ENCODE results near the gene CCDC148. TPM values are rescaled to one million over a fixed set of nuclear protein-coding genes. Genes with fewer than 3 reads are reported as not detected.
A peak's percentile ranks its signal among the peaks of the same experiment; 100 is the strongest.
"Not testable (repeated sequence)": the region's sequence is repeated elsewhere in the genome, so short reads cannot be mapped to it uniquely, and the experiment has no call there.

CCDC148 gene
- polyA plus RNA-seq, 4 donors, result 0.09 to 0.37 TPM; not detected in 2

- WGBS, 3 donors, result 16 to 46% (median 29%) methylated on average over 3 of the region's 3 CpGs
- no peaks in the 10 kb centered on the region for H3K27me3 ChIP-seq (ENCODE audit: control insufficient read depth in 3 of 3, insufficient read depth in 3 of 3, low read length in 3 of 3)
- no peaks in the 10 kb centered on the region for H3K36me3 ChIP-seq (ENCODE audit: control insufficient read depth in 3 of 3, insufficient read depth in 2 of 3, low read depth in 1 of 3, low read length in 3 of 3)
- H3K4me3 ChIP-seq (ENCODE audit: low read depth in 1 of 3, low read length in 3 of 3), result no peak overlapping the region
- no peaks in the 10 kb centered on the region for H3K4me1 ChIP-seq (ENCODE audit: control insufficient read depth in 3 of 3, insufficient read depth in 2 of 3, low read depth in 1 of 3, low read length in 2 of 3)
- no peaks in the 10 kb centered on the region for H3K9me3 ChIP-seq (ENCODE audit: control insufficient read depth in 2 of 2, insufficient read depth in 1 of 2, low read depth in 1 of 2, low read length in 1 of 2)
- no peak for FAIRE-seq
- no peak overlapping the region for H3K27ac ChIP-seq (ENCODE audit: low read depth in 1 of 3, low read length in 2 of 3)
- peak in 1 of 2 donors; percentile 5 for DNase-seq
These were observed 135.3 kb downstream of the CCDC148 start for GRCh38 chr2:158321264-158321663.

GRCh38 chr2:158319269-158319668 is 137.3 kb downstream of the CCDC148 start:
- Histone ChIP-seq H3K9me3 (ENCODE audit: control insufficient read depth in 2 of 2, insufficient read depth in 1 of 2, low read depth in 1 of 2, low read length in 1 of 2) (no peaks in the 10 kb centered on the region), H3K27ac (ENCODE audit: low read depth in 1 of 3, low read length in 2 of 3) (no peak overlapping the region)
- no peak for FAIRE-seq

GRCh38 chr2:158317642-158318041 is 138.9 kb downstream of the CCDC148 start:
- Histone ChIP-seq H3K4me3 (ENCODE audit: low read depth in 1 of 3, low read length in 3 of 3) (no peak overlapping the region), H3K27ac (ENCODE audit: low read depth in 1 of 3, low read length in 2 of 3) (no peak overlapping the region), H3K36me3 (ENCODE audit: control insufficient read depth in 3 of 3, insufficient read depth in 2 of 3, low read depth in 1 of 3, low read length in 3 of 3) (no peaks in the 10 kb centered on the region), H3K9me3 (ENCODE audit: control insufficient read depth in 2 of 2, insufficient read depth in 1 of 2, low read depth in 1 of 2, low read length in 1 of 2) (no peaks in the 10 kb centered on the region), H3K27me3 (ENCODE audit: control insufficient read depth in 3 of 3, insufficient read depth in 3 of 3, low read length in 3 of 3) (no peaks in the 10 kb centered on the region), H3K4me1 (ENCODE audit: control insufficient read depth in 3 of 3, insufficient read depth in 2 of 3, low read depth in 1 of 3, low read length in 2 of 3) (no peaks in the 10 kb centered on the region)
- WGBS, 3 donors, result 85 to 93% (median 91%) methylated on average over 2 of the region's 2 CpGs
- FAIRE-seq (no peak), DNase-seq (no peak)

More at GRCh38 chr2:158319269-158319668, 137.3 kb downstream of the CCDC148 start:
- WGBS, 3 donors, result 38 to 60% (median 43%) methylated on average over 1 of the region's 1 CpG
- H3K36me3 ChIP-seq (ENCODE audit: control insufficient read depth in 3 of 3, insufficient read depth in 2 of 3, low read depth in 1 of 3, low read length in 3 of 3), result no peaks in the 10 kb centered on the region
- DNase-seq, result peak in 1 of 2 donors; percentile 8
- H3K4me3 ChIP-seq (ENCODE audit: low read depth in 1 of 3, low read length in 3 of 3), result no peak overlapping the region
- H3K4me1 ChIP-seq (ENCODE audit: control insufficient read depth in 3 of 3, insufficient read depth in 2 of 3, low read depth in 1 of 3, low read length in 2 of 3), result no peaks in the 10 kb centered on the region
- H3K27me3 ChIP-seq (ENCODE audit: control insufficient read depth in 3 of 3, insufficient read depth in 3 of 3, low read length in 3 of 3), result no peaks in the 10 kb centered on the region

- no peak for FAIRE-seq
- no peak overlapping the region for H3K27ac ChIP-seq (ENCODE audit: low read depth in 1 of 3, low read length in 2 of 3)
- no peak for DNase-seq
- no peaks in the 10 kb centered on the region for H3K27me3 ChIP-seq (ENCODE audit: control insufficient read depth in 3 of 3, insufficient read depth in 3 of 3, low read length in 3 of 3)
- 55 to 88% (median 72%) methylated on average over 1 of the region's 1 CpG for WGBS, 3 donors
- H3K4me1 ChIP-seq (ENCODE audit: control insufficient read depth in 3 of 3, insufficient read depth in 2 of 3, low read depth in 1 of 3, low read length in 2 of 3), result no peaks in the 10 kb centered on the region
- no peaks in the 10 kb centered on the region for H3K36me3 ChIP-seq (ENCODE audit: control insufficient read depth in 3 of 3, insufficient read depth in 2 of 3, low read depth in 1 of 3, low read length in 3 of 3)
- no peaks in the 10 kb centered on the region for H3K9me3 ChIP-seq (ENCODE audit: control insufficient read depth in 2 of 2, insufficient read depth in 1 of 2, low read depth in 1 of 2, low read length in 1 of 2)
- H3K4me3 ChIP-seq (ENCODE audit: low read depth in 1 of 3, low read length in 3 of 3), result no peak overlapping the region
These were observed 140.6 kb downstream of the CCDC148 start for GRCh38 chr2:158315803-158316414.

- H3K4me1 ChIP-seq (ENCODE audit: control insufficient read depth in 3 of 3, insufficient read depth in 2 of 3, low read depth in 1 of 3, low read length in 2 of 3), result no peaks in the 10 kb centered on the region
- no peak for FAIRE-seq
- 21 to 36% (median 27%) methylated on average over 1 of the region's 1 CpG for WGBS, 3 donors
These were observed 141.6 kb downstream of the CCDC148 start for GRCh38 chr2:158315000-158315399.

GRCh38 chr2:158313734-158314133 is 142.8 kb downstream of the CCDC148 start:
- DNase-seq, result no peak
- no peaks in the 10 kb centered on the region for H3K4me1 ChIP-seq (ENCODE audit: control insufficient read depth in 3 of 3, insufficient read depth in 2 of 3, low read depth in 1 of 3, low read length in 2 of 3)
- no peak for FAIRE-seq
- H3K9me3 ChIP-seq (ENCODE audit: control insufficient read depth in 2 of 2, insufficient read depth in 1 of 2, low read depth in 1 of 2, low read length in 1 of 2), result no peaks in the 10 kb centered on the region
- no peak overlapping the region for H3K27ac ChIP-seq (ENCODE audit: low read depth in 1 of 3, low read length in 2 of 3)
- 70 to 82% (median 75%) methylated on average over 2 of the region's 2 CpGs for WGBS, 3 donors
- H3K4me3 ChIP-seq (ENCODE audit: low read depth in 1 of 3, low read length in 3 of 3), result no peak overlapping the region
- H3K36me3 ChIP-seq (ENCODE audit: control insufficient read depth in 3 of 3, insufficient read depth in 2 of 3, low read depth in 1 of 3, low read length in 3 of 3), result no peaks in the 10 kb centered on the region
- no peaks in the 10 kb centered on the region for H3K27me3 ChIP-seq (ENCODE audit: control insufficient read depth in 3 of 3, insufficient read depth in 3 of 3, low read length in 3 of 3)

More at GRCh38 chr2:158315000-158315399, 141.6 kb downstream of the CCDC148 start:
- Histone ChIP-seq H3K27me3 (ENCODE audit: control insufficient read depth in 3 of 3, insufficient read depth in 3 of 3, low read length in 3 of 3) (no peaks in the 10 kb centered on the region), H3K4me3 (ENCODE audit: low read depth in 1 of 3, low read length in 3 of 3) (no peak overlapping the region), H3K27ac (ENCODE audit: low read depth in 1 of 3, low read length in 2 of 3) (no peak overlapping the region), H3K36me3 (ENCODE audit: control insufficient read depth in 3 of 3, insufficient read depth in 2 of 3, low read depth in 1 of 3, low read length in 3 of 3) (no peaks in the 10 kb centered on the region), H3K9me3 (ENCODE audit: control insufficient read depth in 2 of 2, insufficient read depth in 1 of 2, low read depth in 1 of 2, low read length in 1 of 2) (no peaks in the 10 kb centered on the region)
- no peak for DNase-seq

- 84 to 94% (median 93%) methylated on average over 1 of the region's 1 CpG for WGBS, 3 donors
- no peak overlapping the region for H3K4me3 ChIP-seq (ENCODE audit: low read depth in 1 of 3, low read length in 3 of 3)
- no peak for FAIRE-seq
These were observed 143.6 kb downstream of the CCDC148 start for GRCh38 chr2:158312981-158313380.

GRCh38 chr2:158310407-158310806 is 146.1 kb downstream of the CCDC148 start:
- not testable (repeated sequence) for H3K27ac ChIP-seq (ENCODE audit: low read depth in 1 of 3, low read length in 2 of 3); H3K36me3 ChIP-seq (ENCODE audit: control insufficient read depth in 3 of 3, insufficient read depth in 2 of 3, low read depth in 1 of 3, low read length in 3 of 3); DNase-seq; H3K9me3 ChIP-seq (ENCODE audit: control insufficient read depth in 2 of 2, insufficient read depth in 1 of 2, low read depth in 1 of 2, low read length in 1 of 2); FAIRE-seq; H3K27me3 ChIP-seq (ENCODE audit: control insufficient read depth in 3 of 3, insufficient read depth in 3 of 3, low read length in 3 of 3); H3K4me3 ChIP-seq (ENCODE audit: low read depth in 1 of 3, low read length in 3 of 3); H3K4me1 ChIP-seq (ENCODE audit: control insufficient read depth in 3 of 3, insufficient read depth in 2 of 3, low read depth in 1 of 3, low read length in 2 of 3)
- 95 to 98% (median 97%) methylated on average over 21 to 27 of the region's 27 CpGs for WGBS, 3 donors

More at GRCh38 chr2:158312981-158313380, 143.6 kb downstream of the CCDC148 start:
- no peaks in the 10 kb centered on the region for H3K4me1 ChIP-seq (ENCODE audit: control insufficient read depth in 3 of 3, insufficient read depth in 2 of 3, low read depth in 1 of 3, low read length in 2 of 3)
- no peak for DNase-seq
- no peaks in the 10 kb centered on the region for H3K36me3 ChIP-seq (ENCODE audit: control insufficient read depth in 3 of 3, insufficient read depth in 2 of 3, low read depth in 1 of 3, low read length in 3 of 3)
- no peak overlapping the region for H3K27ac ChIP-seq (ENCODE audit: low read depth in 1 of 3, low read length in 2 of 3)
- no peaks in the 10 kb centered on the region for H3K27me3 ChIP-seq (ENCODE audit: control insufficient read depth in 3 of 3, insufficient read depth in 3 of 3, low read length in 3 of 3)
- H3K9me3 ChIP-seq (ENCODE audit: control insufficient read depth in 2 of 2, insufficient read depth in 1 of 2, low read depth in 1 of 2, low read length in 1 of 2), result no peaks in the 10 kb centered on the region

- Histone ChIP-seq H3K4me1 (ENCODE audit: control insufficient read depth in 3 of 3, insufficient read depth in 2 of 3, low read depth in 1 of 3, low read length in 2 of 3) (no peaks in the 10 kb centered on the region), H3K36me3 (ENCODE audit: control insufficient read depth in 3 of 3, insufficient read depth in 2 of 3, low read depth in 1 of 3, low read length in 3 of 3) (no peaks in the 10 kb centered on the region), H3K4me3 (ENCODE audit: low read depth in 1 of 3, low read length in 3 of 3) (no peak overlapping the region), H3K27ac (ENCODE audit: low read depth in 1 of 3, low read length in 2 of 3) (no peak overlapping the region), H3K27me3 (ENCODE audit: control insufficient read depth in 3 of 3, insufficient read depth in 3 of 3, low read length in 3 of 3) (no peaks in the 10 kb centered on the region), H3K9me3 (ENCODE audit: control insufficient read depth in 2 of 2, insufficient read depth in 1 of 2, low read depth in 1 of 2, low read length in 1 of 2) (no peaks in the 10 kb centered on the region)
- 86 to 94% (median 93%) methylated on average over 2 of the region's 2 CpGs for WGBS, 3 donors
- FAIRE-seq, result no peak
- no peak for DNase-seq
These were observed 151.1 kb downstream of the CCDC148 start for GRCh38 chr2:158305501-158305900.
